GM21529 (cell line): ENCODE data around the gene MEGF6.
"Not testable (repeated sequence)": the region's sequence is repeated elsewhere in the genome, so short reads cannot be mapped to it uniquely, and the experiment has no call there.

Experiments used
- ATAC-seq: cut with Tn5 transposase; IDR thresholded peaks from one replicate; pipeline ENCODE4 v1.9.1; 2021; ENCODE audit not compliant: unreplicated experiment

Gene MEGF6

DNA sequence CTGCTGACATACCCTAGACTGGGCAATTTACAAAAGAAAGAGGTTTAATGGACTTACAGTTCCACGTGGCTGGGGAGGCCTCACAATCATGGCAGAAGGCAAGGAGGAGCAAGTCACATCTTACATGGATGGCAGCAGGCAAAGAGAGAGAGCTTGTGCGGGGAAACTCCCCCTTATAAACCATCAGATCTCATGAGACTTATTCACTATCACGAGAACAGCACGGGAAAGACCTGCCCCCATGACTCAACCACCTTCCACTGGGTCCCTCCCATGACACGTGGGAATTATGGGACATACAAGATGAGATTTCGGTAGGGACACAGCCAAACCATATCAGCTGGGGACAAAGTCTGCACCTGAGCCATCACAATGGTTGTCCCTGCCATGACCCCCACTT, 35.8 kb downstream of the MEGF6 start:
- ATAC-seq, result not testable (repeated sequence)

- no peak for ATAC-seq
Measured at GRCh38 chr1:3573500-3573899, 37.8 kb downstream of the MEGF6 start.

- ATAC-seq, result not testable (repeated sequence)
Measured at GRCh38 chr1:3572638-3573037, 38.7 kb downstream of the MEGF6 start.

DNA sequence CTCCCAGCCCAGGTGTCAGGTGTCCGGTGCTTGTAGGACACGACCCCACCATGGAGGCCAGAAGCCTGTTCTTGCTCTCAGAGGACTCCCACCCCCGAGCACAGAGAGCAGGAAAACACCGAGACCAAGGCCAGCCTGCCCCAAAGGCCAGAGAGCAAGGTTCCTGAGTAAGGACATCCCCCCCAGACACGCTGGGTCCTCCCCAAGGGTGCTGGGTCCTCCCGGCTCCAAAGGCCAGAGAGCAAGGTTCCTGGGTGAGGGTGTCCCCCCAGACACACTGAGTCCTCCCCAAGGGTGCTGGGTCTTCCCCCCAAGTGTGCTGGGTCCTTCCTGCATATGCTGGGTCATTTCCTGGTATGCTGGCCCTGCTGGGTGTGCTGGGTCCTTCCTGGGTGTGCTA, 40.0 kb downstream of the MEGF6 start:
- ATAC-seq, result no peak

DNA sequence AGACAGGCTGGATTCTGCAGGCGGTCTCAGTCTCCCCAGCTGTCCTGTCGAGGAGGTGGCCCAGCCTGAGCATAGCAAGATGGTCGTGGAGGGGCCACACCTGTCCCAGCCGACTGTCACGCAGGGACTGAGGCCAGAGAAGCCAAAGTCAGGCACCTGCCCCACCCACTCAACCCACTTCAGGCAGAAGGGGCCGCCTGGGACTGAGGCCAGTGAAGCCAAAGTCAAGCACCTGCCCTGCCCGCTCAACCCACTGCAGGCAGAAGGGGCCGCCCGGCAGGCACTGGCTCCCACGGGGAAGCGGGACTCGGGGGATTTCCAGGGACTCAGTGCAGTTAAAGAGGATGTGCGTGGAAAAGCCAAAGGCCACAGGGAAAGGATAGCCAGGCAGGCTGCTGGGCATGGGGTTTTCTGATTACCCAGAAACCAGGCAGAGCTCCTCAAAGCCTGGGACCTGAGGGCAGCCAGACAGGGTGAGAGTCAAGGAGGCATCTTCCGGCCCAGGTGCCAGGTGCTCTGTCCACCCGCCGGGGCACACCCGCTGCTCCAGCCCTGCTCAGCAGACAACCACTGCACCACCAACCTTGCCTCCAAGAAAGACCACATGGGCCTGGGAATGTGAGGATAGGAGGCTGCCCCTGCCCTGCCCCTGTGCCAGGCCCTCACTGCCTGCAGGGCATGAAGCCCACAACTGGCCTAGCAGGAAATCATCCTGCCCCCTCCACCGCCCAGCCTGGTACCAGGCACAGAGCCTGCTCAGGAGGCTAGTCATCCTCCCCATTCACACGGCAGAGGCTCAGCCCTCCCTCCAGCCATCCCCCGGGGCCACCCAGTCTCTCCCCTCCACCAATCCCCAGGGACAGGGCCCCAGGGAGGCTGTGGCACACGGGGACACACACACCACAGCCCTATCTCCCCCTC, 41.0 kb downstream of the MEGF6 start:
- no peak for ATAC-seq

DNA sequence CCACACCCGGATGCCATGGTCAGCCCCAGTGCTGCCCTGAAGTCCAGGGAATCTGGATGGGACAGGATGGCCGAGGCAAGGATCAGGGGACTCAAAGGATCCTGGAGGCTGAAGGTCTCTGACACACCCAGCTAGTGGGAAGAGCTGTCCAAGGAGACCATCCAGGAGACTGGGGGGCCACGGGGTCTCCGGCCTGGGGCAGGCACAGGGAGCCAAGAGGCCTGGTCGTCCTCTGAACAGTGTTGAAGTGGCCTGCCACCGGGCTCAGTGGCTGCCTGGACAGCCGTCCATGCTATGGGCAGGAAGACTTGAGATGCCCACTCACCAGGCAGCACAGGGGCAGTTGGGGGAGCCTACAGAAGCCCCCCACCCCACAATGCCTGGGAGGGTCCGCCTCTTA, 41.9 kb downstream of the MEGF6 start:
- no peak for ATAC-seq

- ATAC-seq, result no peak
Measured at GRCh38 chr1:3568815-3569435, 42.4 kb downstream of the MEGF6 start.

GRCh38 chr1:3566951-3567804, 44.1 kb downstream of the MEGF6 start:
- ATAC-seq, result no peak

DNA sequence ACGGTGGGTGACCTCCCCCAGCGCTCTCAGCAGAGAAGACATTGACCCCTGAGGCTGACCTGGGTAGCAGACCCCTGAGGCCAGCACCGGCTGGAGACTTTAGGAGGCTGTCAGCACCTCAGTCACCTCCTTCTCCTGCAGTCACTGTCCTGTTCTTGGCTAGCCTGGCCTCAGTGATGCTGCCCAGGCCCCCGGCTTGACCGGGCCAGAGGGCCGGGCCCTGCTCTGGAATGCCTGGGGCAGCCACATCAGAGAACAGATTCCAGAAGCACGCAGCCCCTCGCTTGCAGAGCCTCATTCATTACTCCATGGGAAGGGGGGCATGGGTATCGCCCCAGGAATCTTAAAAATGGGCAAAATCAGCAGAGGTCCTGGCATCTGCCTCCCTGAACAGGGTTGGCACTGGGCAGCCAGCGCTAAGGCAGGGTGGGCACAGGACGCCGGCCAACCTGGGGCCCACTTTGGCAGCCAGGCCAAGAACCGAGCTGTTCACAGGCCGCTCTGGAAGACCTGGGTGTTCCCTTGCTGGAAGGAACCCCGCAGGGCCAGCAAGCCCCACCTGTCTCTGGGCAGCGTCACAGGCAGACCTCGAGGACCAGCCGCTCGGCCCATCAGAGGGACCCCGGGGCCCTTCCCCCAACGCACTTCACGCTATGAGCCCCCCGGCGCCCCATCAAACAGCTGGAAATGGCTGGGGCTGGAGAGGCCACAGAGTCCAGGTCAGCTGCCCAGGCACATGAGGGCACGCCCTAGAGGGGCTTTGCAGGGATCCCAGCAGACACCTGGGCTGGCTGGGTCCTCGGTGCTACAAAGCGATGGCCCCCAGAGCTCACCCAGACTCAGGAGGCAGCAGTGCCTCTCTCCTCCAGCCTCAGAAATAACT, 45.1 kb downstream of the MEGF6 start:
- ATAC-seq, result no peak

- ATAC-seq, result no peak
Measured at GRCh38 chr1:3564921-3565831, 46.1 kb downstream of the MEGF6 start.

DNA sequence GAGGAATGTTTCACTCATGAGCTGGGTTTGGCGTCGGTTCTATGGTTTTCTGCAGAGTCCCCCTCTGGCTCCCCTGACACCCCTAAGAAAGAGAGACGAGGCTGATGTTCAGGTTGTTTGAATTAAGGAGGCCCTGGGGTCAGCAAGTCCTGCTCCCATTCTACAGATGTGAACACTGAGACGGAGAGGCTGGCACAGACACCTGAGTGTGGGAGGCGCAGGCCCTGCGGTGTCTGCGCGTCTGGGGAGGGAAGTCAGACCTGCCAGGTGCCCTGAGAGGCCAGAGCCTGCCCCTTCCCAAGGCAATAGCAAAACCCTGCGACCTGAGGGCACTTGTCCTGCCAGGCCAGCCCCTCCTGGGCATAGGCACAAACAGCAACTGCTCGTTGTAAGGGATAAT, 47.7 kb downstream of the MEGF6 start:
- ATAC-seq, result no peak

GRCh38 chr1:3563125-3563524, 48.2 kb downstream of the MEGF6 start:
- no peak for ATAC-seq

DNA sequence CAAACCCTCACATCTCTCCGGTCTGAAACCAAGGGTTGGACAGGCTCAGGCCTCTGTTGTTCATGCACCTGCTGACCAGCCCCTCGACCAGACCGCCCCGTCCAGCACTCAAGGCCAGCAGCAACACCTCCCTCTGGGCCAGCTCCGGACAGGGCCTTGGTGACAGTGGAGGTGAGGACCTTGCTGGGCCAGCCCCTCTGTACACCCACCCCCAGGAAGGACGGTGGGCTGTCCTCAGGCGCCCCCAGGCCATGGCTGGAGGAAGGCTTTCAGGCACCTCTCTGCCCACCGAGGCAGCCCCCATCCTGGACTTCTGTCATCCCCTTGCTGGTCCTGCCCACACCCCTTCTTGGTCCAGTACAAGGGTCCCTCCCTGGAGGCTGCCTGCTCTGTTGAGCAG, 48.6 kb downstream of the MEGF6 start:
- ATAC-seq, result no peak

DNA sequence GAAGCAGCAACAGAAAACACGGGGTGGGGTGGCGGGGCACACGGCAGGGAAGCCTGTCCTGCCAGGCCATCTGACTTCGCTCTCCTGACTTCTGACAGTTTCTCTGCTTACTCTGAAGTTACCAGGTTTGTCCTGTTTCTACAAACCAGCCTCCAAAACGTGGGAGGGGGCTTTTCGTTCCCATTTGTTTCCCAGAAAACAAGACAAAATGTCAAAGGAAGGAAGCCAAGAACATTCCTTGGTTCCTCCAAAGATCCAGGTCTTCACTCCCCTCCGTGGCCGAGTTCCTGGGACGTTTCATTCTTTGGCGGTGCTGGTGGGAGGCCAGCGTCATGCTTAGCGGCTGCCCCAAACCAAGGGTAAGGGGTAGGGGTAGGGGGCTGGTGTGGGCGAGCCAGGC, 49.6 kb downstream of the MEGF6 start:
- ATAC-seq, result no peak

DNA sequence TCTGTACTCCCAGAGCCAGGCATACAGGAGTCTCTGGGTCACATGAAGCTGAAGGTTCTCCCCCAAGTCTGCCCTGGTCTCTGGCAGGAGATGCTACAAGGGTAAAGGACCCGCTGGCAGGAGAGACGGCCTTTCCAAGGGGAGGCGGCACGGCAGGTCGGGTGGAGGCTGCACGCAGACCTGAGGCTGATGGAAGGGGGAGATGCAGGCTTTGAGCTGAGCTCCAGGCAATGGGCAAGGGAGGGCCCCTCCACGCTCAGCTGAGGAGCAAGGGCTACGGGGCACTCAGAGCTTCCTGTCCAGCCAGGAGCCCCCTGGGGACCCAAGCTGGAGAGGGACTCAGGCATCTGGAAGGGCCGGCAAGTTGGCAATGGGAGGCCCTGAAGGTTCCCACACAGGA, 50.3 kb downstream of the MEGF6 start:
- no peak for ATAC-seq

GRCh38 chr1:3560251-3560871, 50.9 kb downstream of the MEGF6 start:
- no peak for ATAC-seq

DNA sequence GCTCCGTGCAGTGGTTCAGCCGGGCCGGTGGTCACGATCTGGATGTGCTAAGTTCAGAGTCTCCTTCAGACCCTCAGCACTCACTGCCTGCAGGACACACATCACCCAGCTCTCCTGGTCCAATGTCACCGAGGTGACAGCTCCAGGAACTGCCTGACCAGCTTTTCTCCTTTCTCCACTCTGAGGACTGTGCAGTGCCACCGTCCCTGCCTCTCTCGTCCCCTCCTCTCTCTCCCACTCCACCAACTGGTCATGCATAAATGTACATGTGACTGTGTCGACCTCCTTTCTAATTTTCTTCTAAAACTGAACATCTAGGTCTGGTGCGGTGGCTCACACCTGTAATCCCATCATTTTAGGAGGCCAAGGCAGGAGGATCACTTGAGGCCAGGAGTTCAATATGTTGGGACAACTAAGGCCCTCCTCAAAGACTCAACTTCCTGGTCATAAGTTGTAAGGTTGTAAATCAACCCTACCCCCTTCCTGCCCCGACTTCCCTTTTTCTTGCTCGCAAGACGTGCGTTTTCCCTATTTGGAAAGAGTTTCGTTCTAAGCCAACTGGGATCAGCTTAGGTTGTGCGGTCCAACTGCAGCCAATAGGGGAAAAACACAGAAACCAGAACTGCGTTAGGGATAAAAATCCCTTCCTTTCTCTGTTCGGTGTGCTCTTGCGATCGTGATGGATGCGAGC, 53.1 kb downstream of the MEGF6 start:
- no peak for ATAC-seq

- ATAC-seq, result no peak
Measured at GRCh38 chr1:3557366-3557765, 53.9 kb downstream of the MEGF6 start.

DNA sequence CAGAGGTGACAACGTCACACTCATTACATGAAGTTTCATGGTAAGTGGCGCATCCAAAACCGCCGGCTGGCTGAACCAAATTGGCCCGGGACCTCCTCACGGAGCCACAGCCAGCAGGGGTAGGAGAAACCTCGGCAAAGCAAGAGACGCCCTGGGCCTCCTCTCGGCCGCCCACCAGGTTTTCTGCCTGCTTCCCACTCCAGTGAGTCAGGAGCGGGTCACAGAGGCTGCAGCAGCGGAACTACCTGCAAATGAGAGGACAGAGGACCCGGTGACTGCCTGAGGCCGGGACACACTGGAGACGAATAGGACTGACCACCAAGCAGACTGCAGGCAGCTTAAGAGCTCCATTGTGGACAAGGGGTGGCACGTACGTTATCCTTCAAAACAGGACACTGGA, 55.0 kb downstream of the MEGF6 start:
- no peak for ATAC-seq
